Measurements from ENCODE around the gene REXO5. TPM values are rescaled to one million over a fixed set of nuclear protein-coding genes. Genes with fewer than 3 reads are reported as not detected.

REXO5 gene
- polyA plus RNA-seq, 1 donor (not counting 4 experiments of a cell fraction or from before 2014, with no cell fraction given) = 2.6 TPM

GRCh38 chr16:20814784-20815183 lies 8.5 kb downstream of the REXO5 start:
- Histone ChIP-seq H3K9me1 (ENCODE audit: control insufficient read depth, extremely low read depth, insufficient read depth, low read length) (no peaks in the 10 kb centered on the region), H3K4me3 (ENCODE audit: control insufficient read depth in 2 of 3, extremely low read depth in 1 of 3, insufficient read depth in 2 of 3, low read depth in 1 of 3, low read length in 3 of 3) (no peak overlapping the region), H3K4me2 (ENCODE audit: control insufficient read depth, extremely low read depth, insufficient read depth, low read depth, low read length) (no peak overlapping the region), H3K9ac (ENCODE audit: control insufficient read depth, extremely low read depth, insufficient read depth, low read length) (no peak overlapping the region), H4K20me1 (ENCODE audit: control insufficient read depth, extremely low read depth, insufficient read depth, low read length) (no peaks in the 10 kb centered on the region), H2AFZ (ENCODE audit: control insufficient read depth, low read length) (no peak overlapping the region), H3K27ac (ENCODE audit: control insufficient read depth, insufficient read depth, low read length) (no peak overlapping the region), H3K27me3 (ENCODE audit: control insufficient read depth, extremely low read depth, insufficient read depth, low read length) (no peaks in the 10 kb centered on the region), H3K36me3 (ENCODE audit: control insufficient read depth in 2 of 2, extremely low read depth in 1 of 2, insufficient read depth in 2 of 2, low read length in 2 of 2) (peaks cover 0 to 4% of the 10 kb centered on the region in 2 experiments), H3K9me3 (ENCODE audit: control insufficient read depth, low read depth, low read length) (no peaks in the 10 kb centered on the region), H3K4me1 (ENCODE audit: control insufficient read depth, extremely low read depth, insufficient read depth, low read length) (no peaks in the 10 kb centered on the region), H3K79me2 (ENCODE audit: control insufficient read depth, insufficient read depth, low read length) (no peaks in the 10 kb centered on the region)
- dilution Hi-C loops (cut with MboI; ENCODE audit: extremely low pct_ligation_motif_present, low sequenced_read_pairs) = no loop called here
- DNase-seq (ENCODE audit: low read depth, low spot score) = no peak
- no peak for FAIRE-seq
- no peak for TF ChIP-seq EZH2 (IDR thresholded peaks at IDR 0.05; ENCODE audit: low read length)
- no peak for TF ChIP-seq CTCF (optimal IDR thresholded peaks at IDR 0.05 in 1 of 3, IDR thresholded peaks at IDR 0.05 in 1 of 3, conservative IDR thresholded peaks at IDR 0.05 in 1 of 3; ENCODE audit: extremely low read depth in 1 of 3, insufficient read depth in 2 of 3, low read length in 3 of 3)

GRCh38 chr16:20818929-20819585 lies 12.7 kb downstream of the REXO5 start:
- Histone ChIP-seq H3K27me3 (ENCODE audit: control insufficient read depth, extremely low read depth, insufficient read depth, low read length) (no peaks in the 10 kb centered on the region), H3K79me2 (ENCODE audit: control insufficient read depth, insufficient read depth, low read length) (no peaks in the 10 kb centered on the region), H4K20me1 (ENCODE audit: control insufficient read depth, extremely low read depth, insufficient read depth, low read length) (no peaks in the 10 kb centered on the region), H3K4me1 (ENCODE audit: control insufficient read depth, extremely low read depth, insufficient read depth, low read length) (no peaks in the 10 kb centered on the region), H3K9ac (ENCODE audit: control insufficient read depth, extremely low read depth, insufficient read depth, low read length) (no peak overlapping the region), H3K36me3 (ENCODE audit: control insufficient read depth in 2 of 2, extremely low read depth in 1 of 2, insufficient read depth in 2 of 2, low read length in 2 of 2) (peaks cover 0 to 3% of the 10 kb centered on the region in 2 experiments), H2AFZ (ENCODE audit: control insufficient read depth, low read length) (no peak overlapping the region), H3K27ac (ENCODE audit: control insufficient read depth, insufficient read depth, low read length) (no peak overlapping the region), H3K4me3 (ENCODE audit: control insufficient read depth in 2 of 3, extremely low read depth in 1 of 3, insufficient read depth in 2 of 3, low read depth in 1 of 3, low read length in 3 of 3) (no peak overlapping the region), H3K9me3 (ENCODE audit: control insufficient read depth, low read depth, low read length) (no peaks in the 10 kb centered on the region), H3K9me1 (ENCODE audit: control insufficient read depth, extremely low read depth, insufficient read depth, low read length) (no peaks in the 10 kb centered on the region), H3K4me2 (ENCODE audit: control insufficient read depth, extremely low read depth, insufficient read depth, low read depth, low read length) (no peak overlapping the region)
- TF ChIP-seq CTCF (optimal IDR thresholded peaks at IDR 0.05 in 1 of 3, IDR thresholded peaks at IDR 0.05 in 1 of 3, conservative IDR thresholded peaks at IDR 0.05 in 1 of 3; ENCODE audit: extremely low read depth in 1 of 3, insufficient read depth in 2 of 3, low read length in 3 of 3) (no peak), EZH2 (IDR thresholded peaks at IDR 0.05; ENCODE audit: low read length) (no peak)
- DNase-seq (ENCODE audit: low read depth, low spot score) (no peak), FAIRE-seq (no peak)
- dilution Hi-C loops (cut with MboI; ENCODE audit: extremely low pct_ligation_motif_present, low sequenced_read_pairs) = no loop called here
